ENCODE data around the gene KLF13. TPM values are rescaled to one million over a fixed set of nuclear protein-coding genes. Genes with fewer than 3 reads are reported as not detected.
A peak's percentile ranks its signal among the peaks of the same experiment; 100 is the strongest.

The KLF13 gene
- total RNA-seq, 1 donor from 2014 or later: 65.7 TPM

- DNase-seq (no peak), ATAC-seq (ENCODE audit: poor library complexity) (no peak)
- intact Hi-C loops (cut with DNase I): no loop called here
Measured at GRCh38 chr15:31384568-31384967, 57.9 kb downstream of the KLF13 start.

GRCh38 chr15:31385736-31386135 is 59.1 kb downstream of the KLF13 start:
- DNase-seq: no peak
- intact Hi-C loops (cut with DNase I): no loop called here
- ATAC-seq (ENCODE audit: poor library complexity): no peak

GRCh38 chr15:31387092-31387478 is 60.5 kb downstream of the KLF13 start:
- ATAC-seq (ENCODE audit: poor library complexity): no peak
- intact Hi-C loops (cut with DNase I): no loop called here
- DNase-seq: no peak

- ATAC-seq (ENCODE audit: poor library complexity): peak; percentile 83
- intact Hi-C loops (cut with DNase I): no loop called here
- peak; percentile 80 for DNase-seq
Measured at GRCh38 chr15:31387479-31388118, 61.0 kb downstream of the KLF13 start.

GRCh38 chr15:31389576-31389975 is 62.9 kb downstream of the KLF13 start:
- intact Hi-C loops (cut with DNase I): no loop called here
- DNase-seq (no peak), ATAC-seq (ENCODE audit: poor library complexity) (no peak)

- intact Hi-C loops (cut with DNase I): loop anchor here (5.0 kb wide), 2 partner anchors 63 to 173 kb away; partner anchors contain the start of gene KLF13
- DNase-seq (no peak), ATAC-seq (ENCODE audit: poor library complexity) (no peak)
Measured at GRCh38 chr15:31390029-31390428, 63.4 kb downstream of the KLF13 start.

- ATAC-seq (ENCODE audit: poor library complexity) (no peak), DNase-seq (no peak)
- intact Hi-C loops (cut with DNase I): loop anchor here (5.0 kb wide), 2 partner anchors 64 to 174 kb away; partner anchors contain the start of gene KLF13
Measured at GRCh38 chr15:31390777-31391486, 64.3 kb downstream of the KLF13 start.

GRCh38 chr15:31391687-31392671 is 65.3 kb downstream of the KLF13 start:
- ATAC-seq (ENCODE audit: poor library complexity) (peak; percentile 84), DNase-seq (peak; percentile 94)
- intact Hi-C loops (cut with DNase I): loop anchor here (5.0 kb wide), 2 partner anchors 65 to 175 kb away; partner anchors contain the start of gene KLF13

- peak; percentile 6 for ATAC-seq (ENCODE audit: poor library complexity)
- DNase-seq: peak; percentile 58
- intact Hi-C loops (cut with DNase I): loop anchor here (5.0 kb wide), 2 partner anchors 66 to 176 kb away; partner anchors contain the start of gene KLF13
Measured at GRCh38 chr15:31392761-31393401, 66.2 kb downstream of the KLF13 start.

GRCh38 chr15:31393444-31394091 is 66.9 kb downstream of the KLF13 start:
- DNase-seq (no peak), ATAC-seq (ENCODE audit: poor library complexity) (no peak)
- intact Hi-C loops (cut with DNase I): loop anchor here (5.0 kb wide), 2 partner anchors 66 to 176 kb away; partner anchors contain the start of gene KLF13

- DNase-seq: peak; percentile 97
- intact Hi-C loops (cut with DNase I): no loop called here
- ATAC-seq (ENCODE audit: poor library complexity): peak; percentile 90
Measured at GRCh38 chr15:31396881-31397560, 70.4 kb downstream of the KLF13 start.

- DNase-seq (no peak), ATAC-seq (ENCODE audit: poor library complexity) (no peak)
Measured at GRCh38 chr15:31397851-31398661, 71.4 kb downstream of the KLF13 start.

GRCh38 chr15:31398677-31399301 is 72.2 kb downstream of the KLF13 start:
- peak; percentile 43 for DNase-seq
- intact Hi-C loops (cut with DNase I): no loop called here
- no peak for ATAC-seq (ENCODE audit: poor library complexity)

More at GRCh38 chr15:31397851-31398661, 71.4 kb downstream of the KLF13 start:
- intact Hi-C loops (cut with DNase I): no loop called here

GRCh38 chr15:31399544-31400171 is 73.0 kb downstream of the KLF13 start:
- DNase-seq: no peak
- intact Hi-C loops (cut with DNase I): no loop called here
- ATAC-seq (ENCODE audit: poor library complexity): no peak

GRCh38 chr15:31400222-31400927 is 73.7 kb downstream of the KLF13 start:
- no peak for DNase-seq
- no peak for ATAC-seq (ENCODE audit: poor library complexity)
- intact Hi-C loops (cut with DNase I): no loop called here
